GM19455 (cell line): Measurements from ENCODE around the gene RBM4B.

Source experiments
- ATAC-seq: cut with Tn5 transposase; IDR thresholded peaks from one replicate; pipeline ENCODE4 v1.9.1; 2021; ENCODE audit not compliant: unreplicated experiment

RBM4B gene

DNA sequence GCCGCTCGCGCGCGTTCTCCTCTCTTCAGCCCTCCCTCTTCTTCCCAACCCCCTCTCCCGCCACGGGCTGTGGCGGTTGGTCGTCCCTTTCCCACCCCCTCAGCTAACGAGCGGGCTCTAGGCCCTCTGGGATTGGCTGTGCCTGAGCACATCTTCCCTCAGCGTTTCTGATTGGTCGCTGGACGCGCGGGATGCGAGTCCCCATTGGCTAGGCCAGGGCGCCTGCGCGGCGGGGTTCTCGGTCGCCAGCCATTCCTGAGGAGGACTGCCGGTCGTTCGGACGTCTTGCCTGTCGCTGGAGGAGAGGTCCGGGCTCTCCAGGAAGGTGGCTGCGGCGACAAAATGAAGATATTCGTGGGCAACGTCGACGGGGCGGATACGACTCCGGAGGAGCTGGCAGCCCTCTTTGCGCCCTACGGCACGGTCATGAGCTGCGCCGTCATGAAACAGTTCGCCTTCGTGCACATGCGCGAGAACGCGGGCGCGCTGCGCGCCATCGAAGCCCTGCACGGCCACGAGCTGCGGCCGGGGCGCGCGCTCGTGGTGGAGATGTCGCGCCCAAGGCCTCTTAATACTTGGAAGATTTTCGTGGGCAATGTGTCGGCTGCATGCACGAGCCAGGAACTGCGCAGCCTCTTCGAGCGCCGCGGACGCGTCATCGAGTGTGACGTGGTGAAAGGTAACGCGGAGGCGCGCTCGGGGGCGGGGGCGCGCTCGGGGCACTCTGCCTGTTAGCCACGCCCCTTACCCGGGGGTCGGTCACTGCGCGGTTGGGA lies 61.1 kb downstream of the RBM4B start, which contains the start of gene RBM14:
Gene RBM14, plus strand, starts transcription at position 252 of the 776 bp plus-strand sequence. Its CDS starts 91 bp downstream, at position 343.
- ATAC-seq: peak; percentile 78
